Measurements from ENCODE around the gene PARD3B.

- TF ChIP-seq, protein P1, sequence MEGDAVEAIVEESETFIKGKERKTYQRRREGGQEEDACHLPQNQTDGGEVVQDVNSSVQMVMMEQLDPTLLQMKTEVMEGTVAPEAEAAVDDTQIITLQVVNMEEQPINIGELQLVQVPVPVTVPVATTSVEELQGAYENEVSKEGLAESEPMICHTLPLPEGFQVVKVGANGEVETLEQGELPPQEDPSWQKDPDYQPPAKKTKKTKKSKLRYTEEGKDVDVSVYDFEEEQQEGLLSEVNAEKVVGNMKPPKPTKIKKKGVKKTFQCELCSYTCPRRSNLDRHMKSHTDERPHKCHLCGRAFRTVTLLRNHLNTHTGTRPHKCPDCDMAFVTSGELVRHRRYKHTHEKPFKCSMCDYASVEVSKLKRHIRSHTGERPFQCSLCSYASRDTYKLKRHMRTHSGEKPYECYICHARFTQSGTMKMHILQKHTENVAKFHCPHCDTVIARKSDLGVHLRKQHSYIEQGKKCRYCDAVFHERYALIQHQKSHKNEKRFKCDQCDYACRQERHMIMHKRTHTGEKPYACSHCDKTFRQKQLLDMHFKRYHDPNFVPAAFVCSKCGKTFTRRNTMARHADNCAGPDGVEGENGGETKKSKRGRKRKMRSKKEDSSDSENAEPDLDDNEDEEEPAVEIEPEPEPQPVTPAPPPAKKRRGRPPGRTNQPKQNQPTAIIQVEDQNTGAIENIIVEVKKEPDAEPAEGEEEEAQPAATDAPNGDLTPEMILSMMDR (IDR thresholded peaks at IDR 0.05) = no peak
- no peak for TF ChIP-seq POLR2AphosphoS5 (IDR thresholded peaks at IDR 0.05; ENCODE audit: low read depth, low read length)
These were observed 840.8 kb downstream of the PARD3B start for GRCh38 chr2:205386109-205386508.

Data from Panc1 (cell line).